Fibroblast of skin of left biceps (primary cell): ENCODE results near the gene EMP1.
"Not testable (repeated sequence)": the region's sequence is repeated elsewhere in the genome, so short reads cannot be mapped to it uniquely, and the experiment has no call there.

ENCODE experiments used
- DNase-seq, 2 experiments: peaks; one replicate each; pipeline ENCODE4 v3.0.0-alpha.2; 2013; ENCODE audit warnings: low read depth in 2 of 2

The EMP1 gene

DNA sequence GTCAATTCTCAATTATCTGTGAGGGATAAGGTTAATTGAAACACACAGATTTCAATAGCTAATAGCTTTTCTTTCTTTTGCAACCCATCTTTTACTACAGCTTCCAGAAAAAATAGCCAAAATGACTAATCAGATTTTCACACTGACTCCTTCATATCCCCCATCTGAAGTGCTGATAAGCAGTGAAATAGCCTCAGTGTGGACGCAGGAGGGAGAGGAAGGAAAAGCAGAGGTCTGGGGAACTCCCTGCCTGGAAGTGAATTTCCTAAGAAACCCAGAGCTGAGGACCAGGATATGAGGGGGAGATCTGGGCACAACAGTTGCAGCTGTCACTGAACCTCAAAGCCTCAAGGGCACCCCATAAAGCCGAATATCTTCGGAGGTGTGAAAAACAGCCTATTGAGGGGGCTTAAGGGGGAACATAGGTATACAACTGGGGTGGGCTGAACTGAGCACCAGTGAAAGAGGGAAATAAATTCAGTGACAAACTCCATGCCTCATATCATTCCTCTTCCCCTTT lies 60.9 kb downstream of the EMP1 start:
- no peak for DNase-seq

DNA sequence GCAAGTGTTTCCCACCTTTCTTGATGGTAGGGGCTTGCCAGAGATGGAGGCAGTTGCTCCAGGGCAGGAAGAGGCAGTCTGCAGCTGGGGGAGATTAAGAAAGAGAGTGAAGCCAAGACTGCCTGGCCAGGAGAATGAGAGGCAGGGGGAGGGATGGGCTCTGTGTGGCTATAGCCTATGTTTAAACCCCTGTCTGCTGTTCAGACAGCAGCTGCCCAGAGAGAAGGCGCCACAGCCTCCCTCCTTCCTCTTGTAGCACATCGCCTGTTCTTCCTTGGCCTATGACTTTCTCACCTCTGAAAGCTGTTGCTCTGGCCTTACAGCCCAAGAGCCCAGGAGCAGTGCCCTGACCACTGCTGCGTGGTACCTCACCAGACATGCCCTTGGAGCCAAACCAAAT lies 61.7 kb downstream of the EMP1 start:
- DNase-seq = no peak

DNA sequence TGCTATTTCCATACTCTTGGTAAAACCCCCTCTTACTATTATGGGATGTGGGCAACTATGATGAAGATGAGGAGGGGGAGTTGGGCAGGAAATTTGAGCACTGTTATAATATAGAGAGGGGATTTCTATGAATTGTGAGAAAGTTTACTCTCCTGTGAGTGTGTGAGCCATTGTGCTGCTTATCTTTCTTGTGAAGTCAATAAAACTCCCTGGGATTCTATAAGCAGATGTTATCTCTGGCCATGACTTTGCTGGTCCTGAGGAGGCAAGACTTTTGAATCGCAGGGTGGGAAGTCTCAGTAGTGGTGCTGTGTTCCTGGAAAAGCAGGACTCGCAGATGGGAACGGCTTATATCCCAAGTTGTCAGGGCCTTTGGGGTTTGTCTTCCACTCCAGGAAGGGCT lies 62.2 kb downstream of the EMP1 start:
- no peak for DNase-seq

- not testable (repeated sequence) for DNase-seq
Observed at GRCh38 chr12:13259625-13260024, 63.1 kb downstream of the EMP1 start.

DNA sequence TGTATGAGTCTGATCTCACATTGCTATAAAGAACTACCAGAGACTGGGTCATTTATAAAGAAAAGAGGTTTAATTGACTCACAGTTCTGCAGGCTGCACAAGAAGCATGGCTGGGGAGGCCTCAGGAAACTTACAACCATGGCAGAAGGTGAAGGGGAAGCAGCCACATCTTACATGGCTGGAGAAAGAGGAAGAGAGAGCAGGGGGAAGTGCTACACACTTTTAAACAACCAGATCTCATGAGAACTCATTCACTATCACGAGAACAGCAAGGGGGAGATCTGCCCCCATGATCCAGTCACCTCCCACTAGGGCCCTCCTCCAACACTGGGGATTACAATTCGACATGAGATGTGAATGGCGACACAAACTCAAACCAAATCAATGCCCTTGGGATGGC lies 71.3 kb downstream of the EMP1 start:
- DNase-seq = not testable (repeated sequence)

- DNase-seq = no peak
Observed at GRCh38 chr12:13268581-13268980, 72.1 kb downstream of the EMP1 start.
